NCI-H187 treated with DMSO at 0.1 percent for 48 hours (cell line): Measurements from ENCODE around the gene FGD6.
"Not testable (repeated sequence)": the region's sequence is repeated elsewhere in the genome, so short reads cannot be mapped to it uniquely, and the experiment has no call there.

Experiments
- DNase-seq: peaks from one replicate; lab custom pipeline; 2025; lab: John Stamatoyannopoulos, UW

Gene FGD6

GRCh38 chr12:95217377-95218149 is at the start of gene FGD6, which contains the start of gene VEZT:
FGD6 (minus strand) TSS chr12:95217467; CDS start chr12:95217240, 227 bp downstream.
VEZT (plus strand) TSS chr12:95217807; CDS start chr12:95217851, 44 bp downstream.
- peak; percentile 98 for DNase-seq

DNA sequence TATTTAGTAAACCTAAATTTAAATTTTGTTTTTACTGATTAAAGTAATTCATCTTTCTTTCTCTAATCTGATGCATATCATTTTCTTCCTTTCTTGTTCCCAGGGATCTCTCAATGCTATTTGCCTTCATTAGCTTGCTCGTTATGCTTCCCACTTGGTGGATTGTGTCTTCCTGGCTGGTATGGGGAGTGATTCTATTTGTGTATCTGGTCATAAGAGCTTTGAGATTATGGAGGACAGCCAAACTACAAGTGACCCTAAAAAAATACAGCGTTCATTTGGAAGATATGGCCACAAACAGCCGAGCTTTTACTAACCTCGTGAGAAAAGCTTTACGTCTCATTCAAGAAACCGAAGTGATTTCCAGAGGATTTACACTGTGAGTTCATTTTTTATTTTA is 49.0 kb upstream of the FGD6 start:
- no peak for DNase-seq

- no peak for DNase-seq
Observed at GRCh38 chr12:95265765-95266164, 48.5 kb upstream of the FGD6 start.

DNA sequence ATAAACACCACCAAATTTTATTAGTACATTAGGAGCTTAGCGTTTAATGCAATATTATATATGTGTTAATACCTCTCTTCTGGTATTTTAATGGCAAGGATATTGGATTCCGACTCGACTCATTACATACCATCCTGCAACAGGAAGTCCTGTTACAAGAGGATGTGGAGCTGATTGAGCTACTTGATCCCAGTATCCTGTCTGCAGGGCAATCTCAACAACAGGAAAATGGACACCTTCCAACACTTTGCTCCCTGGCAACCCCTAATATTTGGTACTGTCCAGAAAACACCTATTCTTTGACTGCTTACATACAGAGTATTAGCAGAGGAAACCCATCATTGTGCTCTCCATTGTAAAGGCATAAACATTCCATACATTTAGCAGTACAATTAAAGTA is 45.5 kb upstream of the FGD6 start:
- DNase-seq: no peak

- no peak for DNase-seq
Observed at GRCh38 chr12:95261109-95261508, 43.8 kb upstream of the FGD6 start.

GRCh38 chr12:95259368-95259767 is 42.1 kb upstream of the FGD6 start:
- no peak for DNase-seq

GRCh38 chr12:95258803-95259202 is 41.5 kb upstream of the FGD6 start:
- DNase-seq: no peak

DNA sequence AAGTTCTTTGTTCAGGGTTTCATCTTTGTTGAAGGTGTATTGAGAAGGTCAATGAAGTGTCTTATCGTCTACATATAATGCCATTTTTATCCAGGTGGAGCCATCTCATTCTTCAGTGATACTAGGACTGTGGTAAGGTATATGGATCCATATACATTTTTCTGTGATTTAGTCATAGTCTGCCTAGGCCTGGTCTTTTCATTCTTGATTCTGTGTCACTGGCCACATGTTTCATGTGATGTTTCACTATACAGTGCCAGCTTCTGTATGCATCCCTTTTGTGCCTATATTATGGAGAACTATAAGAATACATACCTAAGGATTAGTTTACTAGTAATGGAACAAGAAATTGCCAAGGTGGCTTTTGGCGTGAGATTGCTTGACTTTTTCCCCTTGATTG is 40.9 kb upstream of the FGD6 start:
- DNase-seq: no peak

DNA sequence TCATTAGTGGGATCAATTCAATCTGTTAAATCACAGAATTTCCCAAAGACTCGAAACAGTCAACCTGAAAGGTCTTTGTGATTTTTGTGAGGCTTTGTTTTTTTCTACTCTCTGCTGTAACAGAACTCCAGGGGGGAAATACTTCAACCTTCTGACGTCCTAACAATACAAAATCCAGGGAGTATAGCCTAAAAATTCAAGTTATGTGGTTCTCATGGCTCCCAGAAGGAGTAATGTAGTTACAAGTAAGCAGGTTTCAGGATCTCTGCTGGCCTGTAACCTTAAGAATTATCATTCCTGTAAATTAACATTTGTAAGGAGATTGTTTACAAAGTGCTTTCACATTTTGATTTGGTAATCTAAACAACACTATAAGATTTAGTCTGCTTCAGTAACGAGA is 40.3 kb upstream of the FGD6 start:
- DNase-seq: no peak

- DNase-seq: no peak
Observed at GRCh38 chr12:95253386-95253785, 36.1 kb upstream of the FGD6 start.

DNA sequence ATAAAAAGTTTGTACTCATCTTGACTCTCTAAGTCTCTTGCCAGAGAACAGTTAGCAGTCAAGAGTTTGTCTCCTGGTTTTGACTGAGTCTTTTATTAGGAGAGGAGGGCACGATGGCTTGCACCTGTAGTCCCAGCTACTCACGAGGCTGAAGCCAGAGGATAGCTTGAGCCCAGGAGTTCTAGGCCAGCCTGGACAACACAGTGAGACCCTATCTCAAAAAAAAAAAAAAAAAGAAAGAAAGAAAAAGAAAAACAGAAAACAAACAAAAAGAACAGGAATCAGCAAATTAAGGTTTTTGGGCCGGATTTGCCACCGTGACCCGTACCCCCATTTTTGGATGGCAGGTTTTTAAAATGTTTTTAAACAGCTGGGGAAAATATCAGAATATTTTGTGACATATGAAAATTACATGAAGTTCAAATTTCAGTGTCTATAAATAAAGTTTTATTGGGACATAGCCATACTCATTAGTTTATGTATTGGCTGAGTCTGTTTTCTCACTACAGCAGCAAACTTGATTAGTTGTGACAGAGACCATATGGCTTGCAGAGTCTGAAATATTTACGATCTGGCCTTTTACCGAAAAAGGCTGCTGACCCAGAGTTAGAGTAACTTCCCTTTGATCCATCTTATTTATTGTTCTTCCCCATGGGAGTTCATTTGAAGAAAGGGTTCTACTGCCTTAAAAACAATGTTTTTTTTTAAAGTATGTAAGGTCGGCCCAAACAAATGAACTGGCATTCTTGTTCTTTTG is 31.5 kb upstream of the FGD6 start:
- DNase-seq: no peak

DNA sequence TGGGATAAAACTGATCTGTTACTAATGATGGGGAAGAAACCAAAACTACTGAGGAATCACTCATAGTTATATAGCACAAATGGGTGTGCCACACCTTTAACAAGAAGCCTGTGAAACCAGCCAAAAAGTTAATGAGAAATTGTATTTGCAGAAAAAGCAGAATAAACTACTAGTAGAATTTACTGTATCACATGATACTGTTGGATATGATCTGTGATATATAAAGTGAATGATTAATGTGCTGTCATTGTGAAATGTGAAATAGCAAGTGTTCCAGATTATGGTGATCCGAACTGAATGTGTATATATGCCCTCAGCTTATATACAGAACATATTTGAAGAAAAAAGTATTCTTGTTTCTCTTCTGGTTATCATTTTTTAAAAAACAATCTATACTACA is 30.8 kb upstream of the FGD6 start:
- DNase-seq: no peak

DNA sequence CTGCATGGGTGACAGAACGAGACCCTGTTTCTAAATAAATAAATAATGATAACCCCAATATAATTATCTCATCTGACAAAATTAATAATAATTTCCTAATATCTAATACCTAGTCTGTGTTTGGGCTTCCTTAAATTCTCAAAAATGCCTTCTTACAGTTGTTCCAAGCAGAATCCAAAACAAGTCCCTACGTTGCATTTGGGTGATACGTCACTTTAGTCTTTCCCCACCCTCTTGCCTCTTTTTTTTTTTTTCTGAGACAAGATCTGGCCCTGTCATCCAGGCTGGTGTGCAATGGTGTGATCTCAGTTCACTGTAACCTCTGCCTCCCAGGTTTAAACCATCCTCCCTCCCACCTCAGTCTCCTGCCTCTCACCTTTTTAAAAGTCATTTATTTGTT is 27.1 kb upstream of the FGD6 start:
- DNase-seq: no peak

GRCh38 chr12:95243497-95244183 is 26.4 kb upstream of the FGD6 start:
- no peak for DNase-seq

DNA sequence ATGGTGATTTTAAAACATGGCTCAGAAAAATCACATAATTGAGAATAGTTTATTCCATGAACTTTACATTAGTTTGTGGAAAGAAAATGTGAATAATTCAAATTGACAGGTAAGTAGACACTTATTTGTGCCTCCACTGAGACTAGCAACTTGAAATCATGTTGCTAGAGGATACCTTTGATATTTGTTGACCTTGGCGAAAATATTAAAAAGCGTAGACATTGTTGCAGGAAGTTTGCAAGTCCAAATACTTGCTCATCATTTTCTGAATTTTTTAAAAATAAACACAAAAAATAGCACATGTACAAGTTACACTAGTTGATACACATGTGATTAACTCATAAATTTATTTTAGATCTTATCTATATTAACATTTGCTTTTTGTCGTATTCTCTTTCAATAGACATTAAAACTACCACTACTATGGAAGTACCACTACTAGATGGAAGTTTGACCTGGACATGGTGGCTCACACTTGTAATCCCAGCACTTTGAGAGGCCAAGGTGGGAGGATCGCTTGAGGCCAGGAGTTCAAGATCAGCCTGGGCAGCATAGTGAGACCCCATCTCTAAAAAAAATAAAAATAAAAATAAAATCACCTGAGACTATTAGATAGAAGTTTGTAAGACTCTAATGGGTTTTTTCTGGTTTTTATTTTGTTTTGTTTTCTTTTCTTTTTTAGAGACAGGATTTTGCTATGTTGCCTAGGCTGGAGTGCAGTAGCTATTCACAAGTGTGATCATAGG is 24.7 kb upstream of the FGD6 start:
- DNase-seq: no peak

- not testable (repeated sequence) for DNase-seq
Observed at GRCh38 chr12:95241138-95241537, 23.9 kb upstream of the FGD6 start.

DNA sequence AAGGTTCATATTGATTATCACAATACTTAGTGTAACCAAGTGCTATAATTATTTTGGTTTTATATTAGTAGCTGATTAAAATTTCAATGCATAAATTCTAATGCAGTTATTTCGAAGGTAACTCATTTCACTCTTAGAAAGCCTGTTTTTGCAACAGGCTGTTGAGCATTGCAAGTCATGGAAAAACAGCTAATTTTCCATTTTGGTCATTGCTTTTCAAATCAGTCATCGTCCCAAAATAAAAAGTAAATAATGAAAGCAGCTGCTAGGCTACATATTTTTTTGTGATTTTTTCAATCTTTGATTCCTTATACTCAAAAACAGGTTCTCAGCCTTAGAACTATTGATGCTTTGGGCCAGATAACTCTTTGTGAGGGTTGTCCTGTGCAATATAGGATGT is 23.3 kb upstream of the FGD6 start:
- no peak for DNase-seq

GRCh38 chr12:95239835-95240234 is 22.6 kb upstream of the FGD6 start:
- not testable (repeated sequence) for DNase-seq

DNA sequence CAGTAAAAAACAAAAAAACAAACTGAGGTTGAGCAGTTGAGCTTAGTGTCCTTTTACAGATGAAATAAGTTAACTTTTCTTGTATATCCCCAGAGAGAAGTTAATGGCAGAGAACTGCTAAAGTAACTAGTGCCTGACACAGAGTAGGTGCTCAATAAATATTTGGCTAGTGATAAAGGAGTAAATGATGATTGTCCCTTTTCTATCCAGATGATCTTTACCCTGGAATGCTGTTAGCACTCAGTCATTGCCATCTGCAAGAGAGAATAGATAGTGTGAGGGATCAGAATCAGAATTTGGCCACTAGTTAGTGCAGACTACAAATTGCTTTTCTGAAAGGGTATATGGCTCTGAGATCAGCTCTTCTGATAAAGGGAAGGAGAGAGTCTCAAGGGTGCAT is 21.9 kb upstream of the FGD6 start:
- no peak for DNase-seq

GRCh38 chr12:95238150-95238549 is 20.9 kb upstream of the FGD6 start:
- DNase-seq: no peak

DNA sequence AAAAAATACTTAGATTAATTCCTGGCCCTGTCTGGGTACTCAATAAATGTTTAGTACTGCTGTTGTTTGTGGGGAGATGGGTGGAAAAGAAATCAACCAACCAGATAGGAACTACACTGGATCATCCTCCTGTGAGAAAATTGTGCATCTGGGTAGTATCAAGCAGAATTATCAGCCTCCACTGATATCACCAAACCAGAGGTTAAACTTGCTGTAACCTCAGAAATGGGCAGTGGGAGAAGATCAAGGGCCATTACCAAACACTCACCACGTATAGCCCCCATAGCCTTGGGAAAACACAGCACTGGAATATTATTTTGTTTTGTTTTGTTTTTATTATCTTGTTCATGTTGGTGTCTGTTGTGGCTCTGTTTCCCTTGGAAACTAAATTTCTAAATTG is 20.0 kb upstream of the FGD6 start:
- DNase-seq: no peak

GRCh38 chr12:95235621-95236020 is 18.4 kb upstream of the FGD6 start:
- DNase-seq: not testable (repeated sequence)
